ENCODE results near the gene TRIM62.

TRIM62 gene

GRCh38 chr1:33220676-33221384 is 39.0 kb upstream of the TRIM62 start:
- TF ChIP-seq CTCF (IDR thresholded peaks at IDR 0.05) (no peak), ZFX (IDR thresholded peaks at IDR 0.05; ENCODE audit: borderline replicate concordance) (no peak)
- no peak overlapping the region for H3K27ac ChIP-seq

- H3K27ac ChIP-seq = no peak overlapping the region
- no peak for TF ChIP-seq ZFX (IDR thresholded peaks at IDR 0.05; ENCODE audit: borderline replicate concordance)
- TF ChIP-seq CTCF (IDR thresholded peaks at IDR 0.05) = no peak
Observed at GRCh38 chr1:33219886-33220661, 38.2 kb upstream of the TRIM62 start.

GRCh38 chr1:33211972-33212371 is 30.1 kb upstream of the TRIM62 start:
- TF ChIP-seq ZFX (IDR thresholded peaks at IDR 0.05; ENCODE audit: borderline replicate concordance) (no peak), CTCF (IDR thresholded peaks at IDR 0.05) (no peak)
- no peak overlapping the region for H3K27ac ChIP-seq

GRCh38 chr1:33206340-33206739 is 24.5 kb upstream of the TRIM62 start:
- H3K27ac ChIP-seq = no peak overlapping the region
- TF ChIP-seq CTCF (IDR thresholded peaks at IDR 0.05) (no peak), ZFX (IDR thresholded peaks at IDR 0.05; ENCODE audit: borderline replicate concordance) (no peak)

- H3K27ac ChIP-seq = no peak overlapping the region
- TF ChIP-seq ZFX (IDR thresholded peaks at IDR 0.05; ENCODE audit: borderline replicate concordance) (no peak), CTCF (IDR thresholded peaks at IDR 0.05) (no peak)
Observed at GRCh38 chr1:33195556-33195955, 13.7 kb upstream of the TRIM62 start.

- TF ChIP-seq ZFX (IDR thresholded peaks at IDR 0.05; ENCODE audit: borderline replicate concordance) = no peak
- no peak for TF ChIP-seq CTCF (IDR thresholded peaks at IDR 0.05)
- no peak overlapping the region for H3K27ac ChIP-seq
Observed at GRCh38 chr1:33191731-33192275, 10.0 kb upstream of the TRIM62 start.

GRCh38 chr1:33190701-33191100 is 8.9 kb upstream of the TRIM62 start:
- H3K27ac ChIP-seq = no peak overlapping the region
- no peak for TF ChIP-seq CTCF (IDR thresholded peaks at IDR 0.05)
- no peak for TF ChIP-seq ZFX (IDR thresholded peaks at IDR 0.05; ENCODE audit: borderline replicate concordance)
